IPS-18c (cell line): ENCODE data around the gene NSDHL.
"Not testable (repeated sequence)": the region's sequence is repeated elsewhere in the genome, so short reads cannot be mapped to it uniquely, and the experiment has no call there.

Experiments
- H3K4me3 ChIP-seq: 2 replicates; pipeline ENCODE4 v1.7.0; 2013; ENCODE audit warnings: low read depth, mild to moderate bottlenecking, low read length, moderate library complexity; ENCODE audit not compliant: insufficient read depth
- H3K9me3 ChIP-seq: one replicate; pipeline ENCODE4 v1.6.1; 2013; ENCODE audit warnings: mild to moderate bottlenecking, low read length, moderate library complexity; ENCODE audit not compliant: control insufficient read depth, insufficient read depth

The NSDHL gene

GRCh38 chrX:152899874-152900719, 69.2 kb downstream of the NSDHL start:
- Histone ChIP-seq H3K9me3 (peaks cover 5% of the 10 kb centered on the region), H3K4me3 (no peak overlapping the region; the same call in 1 of the 2 replicates)

DNA sequence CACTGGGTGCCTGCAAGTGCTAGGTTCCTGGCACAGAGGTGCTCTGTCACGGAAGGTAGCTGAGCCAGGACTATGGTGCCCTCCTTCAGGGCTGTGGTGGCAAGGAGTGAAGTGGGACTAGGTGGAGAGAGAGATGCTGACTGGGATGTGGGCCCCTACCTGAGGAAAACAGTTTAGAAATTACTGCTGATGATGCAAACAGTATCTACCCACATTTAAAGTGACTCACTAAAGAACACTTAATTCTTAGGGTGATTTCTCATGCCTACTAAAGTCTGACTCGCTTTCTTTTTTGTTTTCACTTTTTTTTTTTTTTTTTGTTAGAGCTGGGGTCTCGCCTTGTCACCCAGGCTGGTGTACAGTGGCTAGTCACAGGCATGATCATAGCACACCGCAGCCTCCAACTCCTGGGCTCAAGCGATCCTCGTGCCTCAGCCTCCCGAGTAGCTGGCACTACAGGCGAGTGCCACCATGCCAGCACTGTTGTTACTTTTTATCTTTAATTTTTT, 70.1 kb downstream of the NSDHL start:
- peaks cover 8% of the 10 kb centered on the region for H3K9me3 ChIP-seq

DNA sequence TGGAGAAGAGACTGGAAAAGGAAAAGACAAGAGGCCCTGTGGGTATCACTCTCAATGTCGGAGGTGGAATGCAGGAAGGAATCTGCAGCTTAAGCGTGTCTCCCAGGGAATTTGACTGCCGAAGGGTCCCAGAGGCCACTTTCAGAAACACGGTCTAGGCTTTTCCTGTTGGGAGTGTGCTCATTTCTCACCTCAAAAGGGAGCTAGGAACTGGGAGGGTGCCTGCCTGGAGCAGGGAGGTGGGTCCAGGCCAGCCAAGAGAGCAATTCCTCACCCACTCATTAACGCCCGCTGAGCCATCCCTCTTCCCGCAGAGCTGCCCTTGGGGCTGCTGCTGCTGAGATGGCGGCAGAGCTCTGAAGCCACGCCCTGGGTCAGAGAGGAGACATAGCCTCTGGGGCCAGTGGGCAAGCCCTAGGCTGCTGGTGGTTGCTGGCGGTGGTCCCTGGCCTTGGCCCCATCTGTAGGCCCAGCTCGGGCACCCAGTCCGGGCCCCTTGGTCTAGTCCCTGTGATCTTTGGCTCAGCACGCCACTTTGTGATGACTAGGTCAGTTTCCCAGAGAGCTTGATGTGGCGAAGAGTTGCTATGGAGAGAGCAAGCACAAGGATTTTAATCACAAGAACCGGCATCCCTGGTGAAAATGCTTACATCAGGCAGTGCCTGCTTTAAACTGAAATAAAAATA, 71.1 kb downstream of the NSDHL start:
- peaks cover 11% of the 10 kb centered on the region for H3K9me3 ChIP-seq
- no peak overlapping the region for H3K4me3 ChIP-seq

More for the DNA sequence above, 70.1 kb downstream of the NSDHL start:
- no peak overlapping the region for H3K4me3 ChIP-seq

GRCh38 chrX:152902502-152902820, 71.6 kb downstream of the NSDHL start:
- Histone ChIP-seq H3K9me3 (peaks cover 12% of the 10 kb centered on the region), H3K4me3 (no peak overlapping the region)

DNA sequence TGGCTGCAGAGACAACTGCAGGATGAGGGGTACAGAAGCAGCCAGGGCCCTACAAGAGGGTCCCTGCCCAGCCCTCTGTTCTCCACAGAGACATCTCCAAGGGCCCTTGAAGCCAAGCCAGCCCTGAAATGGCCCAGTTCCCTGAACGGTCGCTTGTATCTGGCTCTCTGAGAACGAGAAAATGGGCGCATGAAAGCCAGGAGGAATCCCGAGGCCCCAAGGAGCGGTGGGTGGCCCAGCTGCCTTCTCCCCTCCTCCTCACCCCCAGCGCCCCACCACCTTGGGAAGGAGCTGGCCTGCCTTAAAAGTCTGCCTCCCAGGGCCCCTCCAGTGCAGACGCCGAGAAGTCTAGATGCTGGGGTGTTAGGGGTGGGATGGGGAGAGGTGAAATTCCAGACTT, 72.7 kb downstream of the NSDHL start:
- H3K4me3 ChIP-seq: no peak overlapping the region
- H3K9me3 ChIP-seq: peaks cover 16% of the 10 kb centered on the region

GRCh38 chrX:152904151-152905080, 73.6 kb downstream of the NSDHL start:
- H3K4me3 ChIP-seq: no peak overlapping the region
- H3K9me3 ChIP-seq: peaks cover 18% of the 10 kb centered on the region

DNA sequence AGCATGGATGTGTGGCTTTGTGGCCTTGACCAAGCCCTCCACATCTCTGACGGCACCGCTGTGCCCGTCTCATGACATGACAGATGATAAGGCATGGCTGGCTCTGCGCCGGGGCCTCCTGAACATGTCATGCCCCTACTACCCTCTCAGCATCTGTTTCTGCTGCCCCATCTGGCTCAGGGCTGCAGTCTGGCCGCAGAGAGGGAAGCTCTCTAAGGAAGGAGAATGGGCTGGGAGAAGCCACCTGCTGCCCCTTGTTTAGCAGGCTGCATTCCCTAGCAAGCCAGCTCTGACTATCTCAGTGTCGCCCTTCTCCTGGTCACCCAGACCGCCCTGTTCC, 74.2 kb downstream of the NSDHL start:
- peaks cover 18% of the 10 kb centered on the region for H3K9me3 ChIP-seq
- H3K4me3 ChIP-seq: no peak overlapping the region

DNA sequence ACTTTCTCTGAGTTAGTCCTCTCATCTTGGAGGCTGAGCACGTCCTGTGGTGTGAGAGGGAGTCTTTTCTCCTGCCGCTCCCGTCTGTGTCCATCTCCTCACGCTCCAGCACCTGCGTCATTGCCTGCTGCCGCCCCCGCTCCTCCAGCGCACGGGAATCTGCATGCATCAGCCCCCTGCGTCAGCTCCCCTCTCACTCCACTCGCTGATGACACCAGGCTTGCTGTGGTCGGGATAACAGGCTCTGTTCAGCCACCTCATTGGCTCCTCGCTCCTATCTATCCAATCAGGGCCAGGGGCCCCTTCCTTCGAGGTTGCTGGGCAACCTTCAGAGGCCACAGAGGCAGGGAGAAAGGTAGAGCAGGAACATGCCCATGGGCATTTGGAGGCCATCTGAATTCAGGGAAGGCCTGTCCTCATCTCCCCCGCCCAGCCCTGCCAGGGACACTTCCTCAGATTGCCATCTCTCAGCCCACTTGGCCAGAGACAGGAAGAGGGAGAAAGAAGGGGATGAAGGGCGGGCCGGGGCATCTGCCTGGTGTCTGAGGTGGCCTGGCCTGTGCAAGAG, 76.3 kb downstream of the NSDHL start:
- peak overlapping the region; percentile 43 for H3K4me3 ChIP-seq
- H3K9me3 ChIP-seq: peaks cover 13% of the 10 kb centered on the region

- no peak overlapping the region for H3K4me3 ChIP-seq
- H3K9me3 ChIP-seq: peaks cover 17% of the 10 kb centered on the region
These were observed 77.6 kb downstream of the NSDHL start for GRCh38 chrX:152908486-152908885.

- H3K4me3 ChIP-seq: not testable (repeated sequence)
- H3K9me3 ChIP-seq: peaks cover 22% of the 10 kb centered on the region
These were observed 79.2 kb downstream of the NSDHL start for GRCh38 chrX:152910018-152910417.

- Histone ChIP-seq H3K9me3 (peaks cover 17% of the 10 kb centered on the region), H3K4me3 (no peak overlapping the region)
These were observed 81.2 kb downstream of the NSDHL start for GRCh38 chrX:152912106-152912505.

DNA sequence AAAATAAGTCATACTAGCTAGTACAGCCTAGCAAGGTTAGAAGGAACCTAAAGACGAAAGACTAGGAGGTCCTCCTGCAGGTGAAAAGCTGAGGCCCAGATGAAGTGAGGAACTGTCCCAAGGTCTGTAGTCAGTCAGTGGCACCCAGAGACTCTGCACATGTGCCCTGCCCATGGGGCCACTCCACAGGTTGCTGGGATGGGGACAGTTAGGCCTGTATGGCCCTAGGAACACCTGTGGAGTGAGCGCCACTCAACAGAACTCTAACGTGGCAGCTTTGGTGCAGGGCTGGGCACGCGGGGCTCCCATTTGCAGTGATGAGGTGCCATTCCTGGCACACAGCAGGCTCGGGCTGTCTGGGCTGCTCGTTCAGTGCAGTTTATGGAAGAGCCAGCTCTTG, 81.8 kb downstream of the NSDHL start:
- peaks cover 17% of the 10 kb centered on the region for H3K9me3 ChIP-seq

DNA sequence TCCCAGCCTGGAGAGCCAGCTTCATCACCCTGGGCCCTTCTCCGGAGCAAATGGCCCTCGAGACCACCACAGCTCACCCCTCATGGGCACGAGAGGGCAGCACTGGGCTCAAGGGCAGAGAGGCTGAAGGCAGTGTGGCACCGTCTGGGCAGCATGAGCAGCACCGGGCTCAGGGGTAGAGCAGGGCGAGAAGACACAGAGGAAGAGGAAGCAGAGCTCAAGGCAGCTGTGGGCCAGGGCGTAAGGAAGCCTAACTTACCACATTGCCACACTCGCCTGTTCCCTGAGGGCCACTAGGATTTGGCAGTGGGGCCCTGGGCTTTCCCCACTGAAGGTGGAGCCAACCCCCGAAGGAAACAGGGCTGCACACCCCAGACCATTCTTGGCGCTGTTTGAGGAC, 82.5 kb downstream of the NSDHL start:
- Histone ChIP-seq H3K9me3 (peaks cover 15% of the 10 kb centered on the region), H3K4me3 (no peak overlapping the region)

More for the DNA sequence above, 81.8 kb downstream of the NSDHL start:
- no peak overlapping the region for H3K4me3 ChIP-seq

DNA sequence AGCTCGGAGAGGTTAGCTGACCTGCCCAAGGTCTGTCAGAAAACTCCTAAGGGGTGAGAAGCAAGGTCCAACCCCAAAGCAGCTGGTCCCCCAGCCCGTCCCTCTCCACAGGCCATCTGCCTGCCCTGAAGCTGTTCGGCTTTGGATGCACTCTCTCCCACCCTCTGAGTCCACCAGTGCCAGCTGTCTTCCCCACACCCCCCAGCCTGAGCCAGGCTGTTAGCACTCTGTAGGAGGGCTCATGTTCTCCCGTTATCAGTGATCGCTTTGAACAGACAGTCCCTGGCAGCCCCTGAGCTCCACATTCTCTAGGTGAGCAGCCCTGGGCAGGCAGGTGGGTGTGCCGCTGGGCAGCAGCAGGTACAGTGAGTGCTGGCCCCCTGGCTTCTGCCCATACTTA, 83.0 kb downstream of the NSDHL start:
- H3K9me3 ChIP-seq: peaks cover 15% of the 10 kb centered on the region
- no peak overlapping the region for H3K4me3 ChIP-seq

GRCh38 chrX:152915541-152916241, 84.8 kb downstream of the NSDHL start:
- H3K4me3 ChIP-seq: no peak overlapping the region
- H3K9me3 ChIP-seq: peaks cover 15% of the 10 kb centered on the region

DNA sequence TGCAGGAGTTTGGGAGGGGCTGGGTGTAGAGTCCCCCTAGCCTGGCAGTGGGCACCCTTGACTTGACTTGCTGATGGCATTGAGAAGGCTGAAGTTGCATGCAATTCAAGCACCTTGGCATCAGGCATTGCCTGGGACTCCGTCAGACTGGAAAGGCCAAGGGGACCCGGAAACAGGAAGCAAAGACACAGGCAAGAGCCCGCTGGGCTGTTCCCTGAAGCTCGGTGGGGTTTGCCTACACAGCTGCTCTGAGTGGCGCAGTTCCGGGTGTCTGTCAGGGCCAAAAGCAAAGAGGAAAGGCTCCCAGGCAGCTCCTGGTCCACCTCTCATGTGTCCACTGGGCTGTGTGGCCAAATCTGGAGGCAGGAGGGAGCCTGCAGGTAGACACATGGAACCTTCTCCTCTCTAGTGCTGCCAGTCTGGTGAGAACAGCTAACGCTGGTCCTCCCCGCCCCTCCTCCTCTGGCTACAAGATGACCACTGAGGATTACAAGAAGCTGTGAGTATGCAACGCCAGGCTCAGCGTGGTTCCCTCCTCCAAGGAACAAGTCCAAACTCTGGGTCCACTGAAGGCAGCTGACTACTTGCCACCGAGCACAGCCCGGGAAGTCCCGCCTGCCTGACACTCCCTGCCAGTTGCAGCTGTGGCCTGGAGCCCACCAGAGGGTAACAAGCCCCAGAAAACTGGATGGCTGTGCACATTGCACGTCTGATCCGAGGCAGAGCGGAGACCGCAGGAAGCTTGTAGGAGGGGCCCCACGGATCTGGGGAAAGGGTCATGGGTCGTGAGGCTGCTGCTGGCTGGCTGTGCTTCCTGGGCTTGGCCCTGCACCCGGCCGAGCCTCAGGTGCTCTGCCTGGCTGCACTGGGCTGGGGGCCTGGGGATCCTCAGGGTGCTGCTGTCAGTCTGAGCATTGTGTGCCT, 87.1 kb downstream of the NSDHL start:
- peaks cover 14% of the 10 kb centered on the region for H3K9me3 ChIP-seq

More for the DNA sequence above, 87.1 kb downstream of the NSDHL start:
- no peak overlapping the region; the same call in 1 of the 2 replicates for H3K4me3 ChIP-seq
